Skin of body (tissue), 2 donors: ENCODE data around the gene PORCN. TPM values are rescaled to one million over a fixed set of nuclear protein-coding genes. Genes with fewer than 3 reads are reported as not detected.
A peak's percentile ranks its signal among the peaks of the same experiment; 100 is the strongest.
"Not testable (repeated sequence)": the region's sequence is repeated elsewhere in the genome, so short reads cannot be mapped to it uniquely, and the experiment has no call there.

Source experiments
- DNase-seq: peaks from one replicate; lab custom pipeline; 2025; lab: John Stamatoyannopoulos, UW
- total RNA-seq: library from RNA; depleted of rRNA; stranded (reverse); fragments of >200 nt; gene quantifications from one replicate; pipeline ENCODE4 v1.2.3, GENCODE V29; 2014

The PORCN gene
- total RNA-seq, 1 donor from 2014 or later: 3.2 TPM

- no peak for DNase-seq
Observed at GRCh38 chrX:48509619-48510018, 827 bp downstream of the PORCN start.

DNA sequence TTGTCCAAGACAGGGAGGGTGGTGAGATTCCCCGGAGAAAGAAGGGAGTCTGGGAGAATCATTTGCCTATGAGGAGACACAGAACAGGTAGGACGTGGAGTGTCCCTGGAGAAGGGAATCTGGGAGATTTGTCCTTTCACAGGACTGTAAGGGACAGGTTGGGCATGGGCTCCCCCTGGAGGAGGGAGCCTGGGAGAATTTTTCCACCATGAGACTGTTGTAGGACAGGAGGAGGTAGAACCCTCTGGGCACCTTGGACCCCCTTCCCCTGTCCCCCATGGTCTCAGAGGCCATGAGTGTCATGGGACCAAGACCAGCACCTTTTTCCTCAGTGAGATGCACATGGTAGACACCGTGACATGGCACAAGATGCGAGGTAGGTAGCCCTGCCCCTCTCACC, 2.8 kb downstream of the PORCN start:
- no peak for DNase-seq

- no peak for DNase-seq
Observed at GRCh38 chrX:48512371-48512935, 3.7 kb downstream of the PORCN start.

- no peak for DNase-seq
Observed at GRCh38 chrX:48513670-48514069, 4.9 kb downstream of the PORCN start.

DNA sequence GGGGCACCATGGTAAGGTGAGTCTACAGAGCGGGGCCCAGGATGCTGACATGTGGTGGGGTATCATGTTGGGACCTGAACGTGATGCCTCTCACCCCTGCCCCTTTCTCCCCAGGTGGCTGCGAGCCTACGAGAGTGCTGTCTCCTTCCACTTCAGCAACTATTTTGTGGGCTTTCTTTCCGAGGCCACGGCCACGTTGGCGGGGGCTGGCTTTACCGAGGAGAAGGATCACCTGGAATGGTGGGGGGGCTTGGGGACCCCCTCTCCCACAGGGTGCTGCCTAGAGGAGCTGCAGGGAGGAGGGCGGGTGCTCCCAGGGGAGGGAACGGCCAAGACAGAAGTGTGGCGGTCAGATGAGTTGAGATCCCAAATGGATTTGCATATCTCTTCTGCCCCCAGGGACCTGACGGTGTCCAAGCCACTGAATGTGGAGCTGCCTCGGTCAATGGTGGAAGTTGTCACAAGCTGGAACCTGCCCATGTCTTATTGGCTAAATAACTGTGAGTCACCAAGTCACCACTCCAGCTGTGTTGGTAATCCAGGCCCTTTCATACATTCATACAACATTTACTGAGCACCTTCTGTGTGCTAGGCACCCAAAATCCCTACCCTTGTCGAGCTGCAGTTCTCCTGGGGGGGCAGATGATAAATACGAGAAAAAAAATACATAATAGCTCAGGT, 5.5 kb downstream of the PORCN start:
- DNase-seq: no peak

GRCh38 chrX:48514868-48515460, 6.2 kb downstream of the PORCN start:
- no peak for DNase-seq

DNA sequence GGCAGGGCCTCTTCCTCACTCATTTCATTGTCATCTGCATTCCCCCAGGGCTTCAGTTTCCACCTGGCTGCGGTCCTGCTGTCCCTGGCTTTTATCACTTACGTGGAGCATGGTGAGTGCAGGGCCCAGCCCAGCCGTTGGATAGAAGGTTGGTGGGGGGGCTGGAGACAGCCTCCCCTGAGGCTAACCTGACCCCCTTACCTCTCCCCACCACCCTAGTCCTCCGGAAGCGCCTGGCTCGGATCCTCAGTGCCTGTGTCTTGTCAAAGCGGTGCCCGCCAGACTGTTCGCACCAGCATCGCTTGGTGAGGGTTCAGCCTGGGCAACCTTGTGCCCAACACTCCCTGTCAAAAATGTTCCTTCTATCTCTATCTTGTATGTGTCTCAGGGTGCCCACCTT, 7.0 kb downstream of the PORCN start:
- DNase-seq: no peak

DNA sequence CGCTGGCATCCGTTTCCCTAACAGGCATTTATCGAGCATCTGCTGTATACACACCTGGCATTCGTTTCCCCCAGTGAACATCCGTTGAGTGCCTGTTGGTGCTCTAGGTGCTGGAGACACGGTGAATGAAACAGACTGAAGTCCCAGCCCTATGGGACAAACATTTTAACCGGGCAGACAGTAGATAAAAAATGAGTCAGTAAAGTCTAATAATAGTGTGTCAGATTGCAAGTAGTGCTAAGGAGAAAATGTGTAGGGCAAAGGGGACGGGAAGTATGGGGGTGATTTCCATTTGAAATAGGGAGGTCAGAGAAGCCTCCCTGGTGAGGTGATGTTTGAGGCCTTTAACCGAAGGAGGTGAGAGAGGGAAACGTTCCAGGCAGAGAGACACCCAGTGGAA, 7.5 kb downstream of the PORCN start:
- DNase-seq: no peak

GRCh38 chrX:48516987-48517386, 8.2 kb downstream of the PORCN start:
- DNase-seq: no peak

- DNase-seq: not testable (repeated sequence)
Observed at GRCh38 chrX:48519481-48519880, 10.7 kb downstream of the PORCN start.

DNA sequence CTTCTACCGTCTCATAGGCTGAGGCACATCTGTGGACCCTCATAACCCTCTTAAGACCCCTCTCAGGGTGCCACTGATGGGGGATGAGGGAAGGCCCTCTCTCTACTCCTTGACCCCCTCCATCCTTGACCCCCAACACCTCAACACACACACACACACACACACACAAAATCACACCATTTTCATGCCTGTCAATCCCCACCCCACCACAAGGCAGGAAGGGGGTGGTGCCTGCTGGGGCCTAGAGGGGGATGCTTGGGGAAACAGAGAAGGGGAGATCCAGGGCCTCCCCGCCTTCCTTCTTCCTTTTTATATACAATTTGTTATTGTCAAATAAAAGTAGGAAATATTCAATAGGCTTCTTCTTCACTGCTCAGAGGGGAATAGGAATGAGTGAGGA, 11.7 kb downstream of the PORCN start:
- no peak for DNase-seq

GRCh38 chrX:48520976-48521352, 12.2 kb downstream of the PORCN start:
- DNase-seq: no peak

GRCh38 chrX:48521353-48522243, 12.8 kb downstream of the PORCN start, which contains the start of gene EBP:
Gene EBP, plus strand, starts transcription at chrX:48521808. Its CDS starts 1,964 bp downstream, at chrX:48523772.
- DNase-seq: peak; percentile 60

DNA sequence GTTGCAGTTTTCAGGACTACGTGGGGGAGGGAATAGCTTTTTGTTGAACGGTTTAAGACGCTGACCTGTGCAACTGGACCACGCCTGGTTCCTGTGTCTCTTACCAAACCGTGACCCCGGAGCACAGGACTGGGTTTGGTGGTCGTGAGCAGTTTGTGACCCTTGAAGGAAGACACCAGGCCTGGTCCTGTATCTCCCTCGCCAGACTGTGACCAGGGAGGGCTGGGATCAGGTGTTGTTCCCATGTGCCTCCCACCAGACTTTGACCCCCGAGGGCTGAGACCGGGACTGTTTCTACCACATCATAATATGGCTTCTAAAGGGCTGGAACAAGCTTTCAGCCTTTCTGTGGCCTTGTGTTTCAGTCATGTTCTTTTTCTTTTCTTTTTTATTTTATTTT, 13.5 kb downstream of the PORCN start:
- DNase-seq: no peak

DNA sequence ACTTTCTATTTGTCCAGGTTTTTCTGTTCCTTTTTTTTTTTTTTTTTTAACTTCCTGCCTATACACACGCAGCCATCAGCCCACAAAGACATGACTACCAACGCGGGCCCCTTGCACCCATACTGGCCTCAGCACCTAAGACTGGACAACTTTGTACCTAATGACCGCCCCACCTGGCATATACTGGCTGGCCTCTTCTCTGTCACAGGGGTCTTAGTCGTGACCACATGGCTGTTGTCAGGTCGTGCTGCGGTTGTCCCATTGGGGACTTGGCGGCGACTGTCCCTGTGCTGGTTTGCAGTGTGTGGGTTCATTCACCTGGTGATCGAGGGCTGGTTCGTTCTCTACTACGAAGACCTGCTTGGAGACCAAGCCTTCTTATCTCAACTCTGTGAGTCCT, 14.9 kb downstream of the PORCN start:
- DNase-seq: no peak

GRCh38 chrX:48525853-48526252, 17.1 kb downstream of the PORCN start:
- DNase-seq: not testable (repeated sequence)

GRCh38 chrX:48530736-48531135, 21.9 kb downstream of the PORCN start:
- no peak for DNase-seq

GRCh38 chrX:48531358-48531959, 22.7 kb downstream of the PORCN start:
- DNase-seq: no peak

DNA sequence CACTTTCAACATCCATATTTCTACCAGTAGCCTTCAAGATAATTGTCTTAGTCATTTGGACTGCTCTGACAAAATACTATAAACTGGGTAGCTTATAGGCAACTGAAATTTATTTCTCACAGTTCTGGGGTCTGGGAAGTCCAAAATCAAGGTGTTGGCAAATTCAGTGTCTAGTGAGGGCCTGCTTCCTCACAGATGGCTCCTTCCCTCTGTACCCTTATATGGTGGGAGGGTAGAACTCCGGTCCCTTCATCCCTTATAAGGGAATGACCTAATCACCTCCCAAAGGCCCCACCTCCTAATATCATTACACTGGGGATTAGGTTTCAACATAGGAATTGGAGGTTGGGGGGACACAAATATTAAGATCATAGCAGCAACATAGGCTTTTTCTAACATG, 23.4 kb downstream of the PORCN start:
- no peak for DNase-seq

GRCh38 chrX:48533165-48533564, 24.4 kb downstream of the PORCN start:
- DNase-seq: no peak

DNA sequence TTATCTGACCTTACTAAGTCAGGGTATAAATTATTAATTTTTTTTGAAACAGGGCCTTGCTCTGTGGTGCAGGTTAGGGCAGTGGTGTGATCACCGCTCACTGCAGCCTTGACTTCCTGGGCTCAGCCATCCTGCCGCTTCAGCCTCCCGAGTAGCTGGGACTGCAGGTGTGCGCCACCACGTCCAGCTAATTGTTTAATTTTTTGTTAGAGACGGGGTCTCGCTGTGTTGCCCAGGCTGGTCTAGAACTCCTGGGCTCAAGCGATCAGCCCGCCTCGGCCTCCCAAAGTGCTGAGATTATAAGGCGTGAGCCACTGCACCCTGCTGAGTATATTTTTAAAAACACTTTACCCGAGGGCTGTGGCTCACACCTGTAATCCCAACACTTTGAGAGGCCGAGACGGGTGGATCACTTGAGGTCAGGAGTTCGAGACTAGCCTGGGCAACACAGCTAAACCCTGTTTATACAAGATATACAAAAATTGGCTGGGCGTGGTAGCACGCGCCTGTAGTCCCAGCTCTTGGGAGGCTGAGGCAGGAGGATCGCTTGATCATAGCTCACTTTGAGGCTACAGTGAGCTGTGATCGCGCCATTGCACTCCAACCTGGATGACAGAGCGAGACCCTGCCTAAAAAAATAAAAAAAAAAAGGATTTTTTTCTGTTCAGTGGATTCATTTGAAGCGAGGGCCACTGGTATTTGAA, 30.0 kb downstream of the PORCN start:
- no peak for DNase-seq
